GM12878 (cell line): ENCODE data around the gene IFIH1. TPM values are rescaled to one million over a fixed set of nuclear protein-coding genes. Genes with fewer than 3 reads are reported as not detected.

Experiments
- ATAC-seq: fragments of 200-7000 bp; cut with Tn5 transposase; 3 replicates; pipeline ENCODE4 v1.9.1; 2020; ENCODE audit warnings: mild to moderate bottlenecking, moderate library complexity
- BruUV-seq: library from RNA; stranded (reverse); fragments of 400-500 nt; replicated peaks from 2 replicates; lab custom pipeline; 2021; lab: Mats Ljungman, UMichigan
- CTCF ChIA-PET: fragments of 300-600 bp; sonication (Branson Sonifier 250); formaldehyde crosslinking; extraction: SDS; loops from one replicate; lab custom pipeline; 2021; ENCODE audit warnings: inconsistent platforms; lab: Yijun Ruan, JAX
- POLR2A ChIA-PET: fragments of 350-600 bp; formaldehyde crosslinking; extraction: SDS; loops from one replicate; lab custom pipeline; 2021; ENCODE audit warnings: inconsistent platforms; lab: Charles Lee
- RAD21 ChIA-PET: fragments of 300-600 bp; sonication (Branson Sonifier 250); formaldehyde crosslinking; loops from one replicate; lab custom pipeline; 2023; ENCODE audit warnings: antibody characterized with exemption; ENCODE audit not compliant: unreplicated experiment; lab: Charles Lee
- SMC1A ChIA-PET: fragments of 300-600 bp; sonication (Branson Sonifier 250); formaldehyde crosslinking; loops from one replicate; lab custom pipeline; 2023; ENCODE audit not compliant: unreplicated experiment, uncharacterized antibody; lab: Charles Lee
- DNase-seq: peaks from one replicate; pipeline ENCODE4 v3.0.0-alpha.2; 2011; ENCODE audit warnings: low read depth, low spot score
- FAIRE-seq: peaks from 3 replicates; lab custom pipeline; 2011; peaks lifted over from hg19 to GRCh38; lab: Jason Lieb, UNC
- H2AFZ ChIP-seq: 2 replicates; pipeline ENCODE4 v1.6.0; 2011; ENCODE audit warnings: low read depth, low read length, control low read depth; ENCODE audit not compliant: control insufficient read depth
- H3K27ac ChIP-seq: 2 replicates; pipeline ENCODE4 v1.5.1; 2011; ENCODE audit warnings: control low read depth; ENCODE audit not compliant: control insufficient read depth, insufficient read depth
- H3K27me3 ChIP-seq, 2 experiments: replicated peaks in 1 of 2; 2 replicates each; pipeline versions ENCODE4 v1.6.0 to v1.6.1; 2011; ENCODE audit warnings: low read length in 1 of 2; ENCODE audit not compliant: control insufficient read depth in 2 of 2, insufficient read depth in 2 of 2
- H3K36me3 ChIP-seq, 2 experiments: 2 replicates each; pipeline ENCODE4 v1.5.1; 2011; ENCODE audit warnings: low read length in 1 of 2; ENCODE audit not compliant: control insufficient read depth in 2 of 2, insufficient read depth in 2 of 2
- H3K4me1 ChIP-seq: 2 replicates; pipeline ENCODE4 v1.6.1; 2011; ENCODE audit warnings: mild to moderate bottlenecking, low read length, moderate library complexity, mixed read lengths; ENCODE audit not compliant: control insufficient read depth, insufficient read depth
- H3K4me2 ChIP-seq: 2 replicates; pipeline ENCODE4 v1.6.0; 2011; ENCODE audit warnings: control low read depth; ENCODE audit not compliant: control insufficient read depth, insufficient read depth
- H3K4me3 ChIP-seq: fragments of 200-600 bp; sonication (generic); 2 replicates; pipeline ENCODE4 v1.5.1; 2016
- H3K79me2 ChIP-seq: 2 replicates; pipeline ENCODE4 v1.6.0; 2011; ENCODE audit warnings: low read length; ENCODE audit not compliant: control insufficient read depth, insufficient read depth
- H3K9ac ChIP-seq: 2 replicates; pipeline ENCODE4 v1.8.0; 2011; ENCODE audit warnings: low read length, control low read depth, mixed read lengths; ENCODE audit not compliant: control insufficient read depth, insufficient read depth
- H3K9me3 ChIP-seq: replicated peaks from 3 replicates; pipeline ENCODE4 v1.5.1; 2011; ENCODE audit warnings: mild to moderate bottlenecking, low read length; ENCODE audit not compliant: control insufficient read depth, insufficient read depth
- H4K20me1 ChIP-seq: 2 replicates; pipeline ENCODE4 v1.6.0; 2011; ENCODE audit not compliant: control insufficient read depth, insufficient read depth
- CEBPB ChIP-seq, 2 experiments: fragments of 150-350 bp in 1 of 2; IDR thresholded peaks; 2 replicates each; pipeline ENCODE4 v1.6.1; 2012 to 2014; ENCODE audit warnings: low read depth in 2 of 2, low read length in 2 of 2, borderline replicate concordance in 1 of 2, inconsistent platforms in 1 of 2
- CEBPZ ChIP-seq: fragments of 150-350 bp; IDR thresholded peaks from 2 replicates; pipeline ENCODE4 v1.6.1; 2016; ENCODE audit warnings: low read depth, low read length
- CHD2 ChIP-seq: IDR thresholded peaks from 2 replicates; pipeline ENCODE4 v1.6.1; 2011; ENCODE audit warnings: low read depth, low read length, improper control_type of control experiment, borderline replicate concordance
- E4F1 ChIP-seq: fragments of 450-650 bp; IDR thresholded peaks from 2 replicates; pipeline ENCODE4 v1.6.1; 2018; ENCODE audit warnings: borderline replicate concordance, mild to moderate bottlenecking; ENCODE audit not compliant: partially characterized antibody
- NR2F1 ChIP-seq: fragments of 450-650 bp; conservative IDR thresholded peaks from 2 replicates; pipeline ENCODE4 v1.6.1; 2017; ENCODE audit warnings: mild to moderate bottlenecking
- PAX8 ChIP-seq: fragments of 450-650 bp; IDR thresholded peaks from 2 replicates; pipeline ENCODE4 v1.6.1; 2017; ENCODE audit warnings: mild to moderate bottlenecking, moderate library complexity
- SMAD5 ChIP-seq: IDR thresholded peaks from 2 replicates; pipeline ENCODE4 v1.6.1; 2016; ENCODE audit warnings: antibody characterized with exemption, low read depth
- SREBF1 ChIP-seq: IDR thresholded peaks from 2 replicates; pipeline ENCODE4 v1.6.1; 2012; ENCODE audit warnings: mild to moderate bottlenecking, low read length
- TCF12 ChIP-seq: IDR thresholded peaks from 2 replicates; pipeline ENCODE4 v1.6.1; 2011; ENCODE audit warnings: low read depth, mild to moderate bottlenecking, low read length
- TCF7 ChIP-seq: IDR thresholded peaks from 2 replicates; pipeline ENCODE4 v1.6.1; 2014; ENCODE audit warnings: antibody characterized with exemption, borderline replicate concordance
- ZNF384 ChIP-seq: IDR thresholded peaks from 2 replicates; pipeline ENCODE4 v1.6.1; 2012; ENCODE audit warnings: low read depth, mild to moderate bottlenecking, low read length, improper control_type of control experiment, borderline replicate concordance
- WGBS: methylation state at CpG from one replicate; pipeline ENCODE4 v1.1.6; 2016; ENCODE audit warnings: low lambda C conversion rate; ENCODE audit not compliant: insufficient replicate concordance, insufficient coverage; ENCODE audit errors: missing lambda C conversion rate; 5-methylcytosine and 5-hydroxymethylcytosine counted together
- in situ Hi-C: fragments of 300-500 bp; cut with MboI; formaldehyde crosslinking; loops from 9 replicates; pipeline ENCODE4 v1.14.3; 2018; ENCODE audit warnings: mixed read lengths
- intact Hi-C: fragments of 100-400 bp; cut with micrococcal nuclease; formaldehyde crosslinking; loops from one replicate; pipeline ENCODE4 v1.14.2; 2022; ENCODE audit not compliant: unreplicated experiment
- polyA plus RNA-seq, 11 experiments: library from polyadenylated mRNA; depleted of rRNA in 4 of 11; unstranded in 6 of 11; stranded (reverse) in 5 of 11; fragments of >200 nt; fragmentation: Nextera tagmentation in 4 of 11; fragmentation: Illumina TruSeq in 1 of 11; extraction: Ambion mirVana in 4 of 11; extraction: Trizol in 1 of 11; gene quantifications; 1 replicate in 1 of 11; 2 replicates in 10 of 11; pipeline versions ENCODE4 v1.2.1 to v1.2.3, GENCODE V29; 2011 to 2016; ENCODE audit warnings: inconsistent platforms in 2 of 11, missing spikeins in 2 of 11, low read depth in 1 of 11
- total RNA-seq, 4 experiments: library from RNA; depleted of rRNA in 3 of 4; stranded (reverse); fragments of >200 nt in 3 of 4; fragmentation: Illumina TruSeq in 1 of 4; extraction: Trizol in 1 of 4; gene quantifications; 2 replicates each; pipeline versions ENCODE4 v1.2.1 to v1.2.3, GENCODE V29; 2013 to 2021

Gene IFIH1
- total and polyA plus RNA-seq, 10 of the 15 experiments (the other 5 are each of a cell fraction or from before 2014, with no cell fraction given) = 12.5 to 40.9 (median 28.8) TPM

GRCh38 chr2:162365392-162365791 lies 46.9 kb upstream of the IFIH1 start:
- Histone ChIP-seq H3K36me3 (no peaks in the 10 kb centered on the region), H3K27me3 (no peaks in the 10 kb centered on the region), H3K9ac (no peak overlapping the region), H3K4me1 (no peaks in the 10 kb centered on the region), H2AFZ (no peak overlapping the region), H3K9me3 (no peaks in the 10 kb centered on the region), H3K79me2 (no peaks in the 10 kb centered on the region), H3K4me3 (no peak overlapping the region), H3K27ac (no peak overlapping the region), H4K20me1 (no peaks in the 10 kb centered on the region), H3K4me2 (no peak overlapping the region)
- ATAC-seq (no peak), DNase-seq (no peak), FAIRE-seq (no peak)
- ChIA-PET CTCF (no interaction called here), RAD21 (no interaction called here), SMC1A (interaction anchor here (1.1 kb wide), 1 partner anchor 71 kb away, joined by 3 read pairs; no protein-coding TSS in a partner anchor), POLR2A (no interaction called here)
- intact Hi-C loops (no loop called here), in situ Hi-C loops (no loop called here)
- BruUV-seq = no TSS peak
- WGBS = 70% methylated on average over 2 of the region's 2 CpGs
- TF ChIP-seq TCF12 (no peak), ZNF384 (no peak), PAX8 (no peak), CEBPB (IDR thresholded peaks at IDR 0.05; ENCODE audit: borderline replicate concordance in 1 of 2, low read depth in 2 of 2, low read length in 2 of 2) (no peak), SMAD5 (no peak), CEBPZ (no peak), SREBF1 (no peak), TCF7 (no peak), CHD2 (no peak), NR2F1 (no peak), E4F1 (no peak)
